HL-60/S4 (cell line): ENCODE data around the gene APOBEC3F.
"Not testable (repeated sequence)": the region's sequence is repeated elsewhere in the genome, so short reads cannot be mapped to it uniquely, and the experiment has no call there.

Experiments
- in situ Hi-C: fragments of 300-500 bp; cut with MboI; formaldehyde crosslinking; loops from 2 replicates; pipeline ENCODE4 v1.14.3; 2022; ENCODE audit warnings: low sequenced_read_pairs

APOBEC3F gene

DNA sequence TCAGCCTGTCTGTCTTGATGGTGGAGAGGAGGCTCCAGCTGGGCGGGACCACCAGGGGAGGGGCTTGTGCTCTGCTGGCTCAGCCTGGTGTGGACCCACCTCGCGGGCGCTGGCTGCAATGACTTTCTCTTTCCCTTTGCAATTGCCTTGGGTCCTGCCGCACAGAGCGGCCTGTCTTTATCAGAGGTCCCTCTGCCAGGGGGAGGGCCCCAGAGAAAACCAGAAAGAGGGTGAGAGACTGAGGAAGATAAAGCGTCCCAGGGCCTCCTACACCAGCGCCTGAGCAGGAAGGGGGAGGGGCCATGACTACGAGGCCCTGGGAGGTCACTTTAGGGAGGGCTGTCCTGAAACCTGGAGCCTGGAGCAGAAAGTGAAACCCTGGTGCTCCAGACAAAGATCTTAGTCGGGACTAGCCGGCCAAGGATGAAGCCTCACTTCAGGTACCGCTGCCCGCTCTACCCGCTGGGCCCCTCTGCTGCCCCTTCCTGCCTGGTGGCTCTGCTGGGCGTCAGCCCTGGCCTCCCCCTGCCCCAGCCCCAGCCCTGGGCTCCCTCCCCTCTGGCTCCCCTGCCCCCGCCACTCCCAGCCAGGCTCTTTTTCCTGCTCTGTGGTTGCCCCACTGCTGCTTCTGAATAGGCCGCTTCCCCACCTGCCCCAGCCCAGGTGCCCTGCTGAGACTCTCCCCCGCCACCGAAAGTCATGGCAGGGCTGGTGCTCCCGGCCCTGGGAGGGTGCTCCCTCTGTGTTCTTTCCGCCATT lies at the start of gene APOBEC3F:
APOBEC3F (plus strand) TSS at position 327 of the 759 bp plus-strand sequence; CDS start at position 424, 97 bp downstream.
- in situ Hi-C loops = not testable (repeated sequence)

DNA sequence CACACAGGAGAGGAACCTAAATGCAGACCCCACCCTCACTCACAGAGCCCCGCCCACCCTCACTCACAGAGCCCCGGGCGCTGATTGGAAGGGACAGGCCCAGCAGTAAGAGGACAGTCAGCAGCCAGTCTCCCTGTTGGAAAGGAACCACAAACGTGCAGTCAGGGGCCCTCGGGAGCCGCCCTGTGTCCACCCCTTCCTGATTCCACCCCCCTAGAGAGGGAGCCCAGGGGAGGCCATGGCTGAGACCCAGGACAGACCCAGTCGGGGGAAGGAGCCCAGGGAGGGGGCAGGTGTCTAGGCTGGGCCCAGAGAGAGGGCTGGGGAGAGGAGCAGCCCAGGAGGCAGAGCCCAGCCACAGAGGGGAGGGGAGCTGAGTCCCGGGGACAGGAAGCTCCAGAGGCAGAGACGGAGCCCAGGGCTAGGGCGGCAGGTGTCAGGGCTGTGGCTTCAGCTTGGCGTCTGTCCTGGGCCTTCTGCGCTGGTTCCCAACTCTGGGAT lies 47.7 kb upstream of the APOBEC3F start:
- in situ Hi-C loops = not testable (repeated sequence)

DNA sequence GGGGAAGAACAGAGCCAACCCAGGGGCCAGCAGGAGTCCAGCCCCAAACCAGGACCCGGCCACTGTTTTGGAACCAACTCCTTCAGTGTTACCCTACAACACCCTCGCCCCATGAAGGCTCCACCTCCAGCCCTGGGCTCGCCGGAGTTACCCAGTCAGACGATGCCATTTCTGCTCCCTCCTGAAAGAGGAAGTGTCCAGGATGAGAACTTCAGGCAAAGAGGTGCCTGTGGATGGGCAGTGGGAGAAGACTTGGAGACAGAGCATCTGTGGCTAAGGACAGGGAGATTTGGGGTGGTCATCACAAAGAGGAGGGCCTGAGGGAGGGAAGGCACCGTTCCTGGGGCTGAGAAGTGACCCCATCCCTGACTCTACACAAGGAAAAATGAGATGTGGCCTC lies 44.6 kb upstream of the APOBEC3F start:
- in situ Hi-C loops = no loop called here

DNA sequence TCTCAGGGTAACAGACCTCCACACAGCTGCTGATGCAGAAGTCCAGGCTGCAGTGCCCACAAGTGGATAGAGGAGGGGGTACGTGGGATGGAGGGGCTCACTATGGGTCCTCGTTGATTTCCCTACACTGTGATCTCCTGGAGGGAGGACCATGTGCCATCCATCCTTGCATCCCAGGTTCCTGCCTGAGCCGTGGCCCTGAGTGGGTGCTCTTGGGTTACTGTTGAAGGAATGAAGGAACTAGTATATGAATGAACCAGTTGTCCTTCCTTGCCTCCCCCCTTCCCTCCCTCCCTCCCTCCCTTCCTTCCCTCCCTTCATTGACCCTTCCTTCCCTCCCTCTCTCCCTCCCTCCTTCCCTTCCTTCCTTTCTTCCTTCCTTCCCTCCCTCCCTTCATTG lies 43.1 kb upstream of the APOBEC3F start:
- in situ Hi-C loops = no loop called here

DNA sequence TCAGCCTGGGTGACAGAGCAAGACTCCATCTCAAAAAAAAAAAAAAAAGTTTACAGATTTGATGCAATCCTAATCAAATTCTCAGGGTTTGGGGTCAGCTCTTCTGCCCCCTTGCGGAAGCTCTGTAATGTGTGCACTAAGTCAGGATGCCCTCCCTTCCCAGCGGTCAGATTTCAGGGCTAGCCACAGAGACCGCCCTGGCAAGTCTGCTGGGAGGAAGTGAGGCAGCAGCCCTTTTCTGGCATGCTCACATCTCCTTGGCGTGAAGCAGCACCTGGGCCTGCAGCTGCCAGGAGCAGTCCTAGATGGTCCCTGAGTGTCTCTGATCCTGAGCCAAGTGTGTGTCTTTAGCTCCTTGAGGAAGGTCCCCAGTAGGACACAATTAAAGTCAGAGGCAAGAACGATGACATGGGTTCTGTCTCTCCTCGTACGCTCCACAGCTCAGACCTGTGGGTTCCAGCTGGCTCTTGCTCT lies 37.5 kb upstream of the APOBEC3F start:
- in situ Hi-C loops = loop anchor here (10.0 to 25.0 kb wide), 2 partner anchors 138 to 309 kb away; partner anchors contain the start of gene RPL3

DNA sequence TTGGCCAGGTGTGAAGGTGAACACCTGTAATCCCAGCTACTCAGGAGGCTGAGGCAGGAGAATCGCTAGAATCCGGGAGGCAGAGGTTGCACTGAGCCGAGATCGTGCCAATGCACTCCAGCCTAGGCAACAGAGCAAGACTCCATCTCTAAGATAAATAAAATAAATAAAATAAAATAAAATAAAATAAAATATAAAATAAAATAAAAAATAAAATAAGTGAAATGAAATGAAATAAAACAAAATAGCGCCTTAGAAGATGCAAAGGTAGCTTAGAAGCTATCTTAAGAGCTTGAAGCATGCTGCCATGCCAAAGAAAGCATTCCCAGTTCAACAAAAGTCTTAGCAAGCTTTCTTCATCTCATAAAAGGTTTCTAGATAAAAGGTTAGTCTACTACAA lies 33.5 kb upstream of the APOBEC3F start:
- in situ Hi-C loops = loop anchor here (5.0 to 25.0 kb wide), 3 partner anchors 110 to 305 kb away; partner anchors contain the start of gene RPL3

DNA sequence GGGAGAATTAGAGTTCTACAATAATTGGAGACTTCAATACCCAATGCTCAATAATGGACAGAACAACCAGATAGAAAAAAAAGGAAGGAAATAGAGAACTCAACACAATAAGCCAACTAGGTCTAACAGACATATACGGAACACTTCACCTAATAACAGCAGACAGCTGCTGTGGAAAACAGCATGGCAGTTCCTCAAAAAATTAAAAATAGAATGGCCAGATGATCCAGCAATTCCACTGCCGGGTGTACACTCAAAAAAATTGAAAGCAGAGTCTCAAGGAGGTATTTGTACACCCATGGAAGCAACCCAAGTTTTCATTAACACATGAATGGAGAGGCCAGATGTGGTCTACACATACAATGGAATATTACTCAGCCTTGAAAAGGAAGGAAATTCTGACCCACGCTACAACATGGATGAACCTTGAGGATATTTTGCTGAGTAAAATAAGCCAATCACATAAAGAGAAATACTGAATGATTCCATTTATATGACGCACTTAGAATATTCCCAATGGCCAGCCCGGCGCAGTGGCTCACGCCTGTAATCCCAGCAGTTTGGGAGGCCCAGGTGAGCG lies 32.3 kb upstream of the APOBEC3F start:
- in situ Hi-C loops = loop anchor here (5.0 to 25.0 kb wide), 3 partner anchors 109 to 304 kb away; partner anchors contain the start of gene RPL3

DNA sequence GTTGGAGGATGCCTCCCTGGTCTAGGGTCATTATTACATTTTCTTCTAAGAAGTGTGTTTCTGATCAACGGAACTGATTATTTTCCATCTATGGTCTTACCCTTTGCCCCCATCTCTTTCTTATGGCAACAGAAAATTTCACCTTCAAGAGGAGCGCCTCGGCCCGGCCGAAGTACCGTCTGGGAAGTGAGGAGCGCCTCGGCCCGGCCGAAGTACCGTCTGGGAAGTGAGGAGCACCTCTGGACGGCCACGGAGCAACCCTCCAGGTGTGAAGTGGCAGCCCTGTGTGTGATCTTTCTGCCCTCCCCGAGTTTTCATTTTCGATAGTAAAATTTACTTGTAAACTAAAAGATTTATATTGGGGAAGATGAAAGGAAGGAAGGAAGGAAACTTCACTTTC lies 29.7 kb upstream of the APOBEC3F start:
- in situ Hi-C loops = loop anchor here (25.0 kb wide), 1 partner anchor 301 kb away; the partner anchor contains the start of gene RPL3

DNA sequence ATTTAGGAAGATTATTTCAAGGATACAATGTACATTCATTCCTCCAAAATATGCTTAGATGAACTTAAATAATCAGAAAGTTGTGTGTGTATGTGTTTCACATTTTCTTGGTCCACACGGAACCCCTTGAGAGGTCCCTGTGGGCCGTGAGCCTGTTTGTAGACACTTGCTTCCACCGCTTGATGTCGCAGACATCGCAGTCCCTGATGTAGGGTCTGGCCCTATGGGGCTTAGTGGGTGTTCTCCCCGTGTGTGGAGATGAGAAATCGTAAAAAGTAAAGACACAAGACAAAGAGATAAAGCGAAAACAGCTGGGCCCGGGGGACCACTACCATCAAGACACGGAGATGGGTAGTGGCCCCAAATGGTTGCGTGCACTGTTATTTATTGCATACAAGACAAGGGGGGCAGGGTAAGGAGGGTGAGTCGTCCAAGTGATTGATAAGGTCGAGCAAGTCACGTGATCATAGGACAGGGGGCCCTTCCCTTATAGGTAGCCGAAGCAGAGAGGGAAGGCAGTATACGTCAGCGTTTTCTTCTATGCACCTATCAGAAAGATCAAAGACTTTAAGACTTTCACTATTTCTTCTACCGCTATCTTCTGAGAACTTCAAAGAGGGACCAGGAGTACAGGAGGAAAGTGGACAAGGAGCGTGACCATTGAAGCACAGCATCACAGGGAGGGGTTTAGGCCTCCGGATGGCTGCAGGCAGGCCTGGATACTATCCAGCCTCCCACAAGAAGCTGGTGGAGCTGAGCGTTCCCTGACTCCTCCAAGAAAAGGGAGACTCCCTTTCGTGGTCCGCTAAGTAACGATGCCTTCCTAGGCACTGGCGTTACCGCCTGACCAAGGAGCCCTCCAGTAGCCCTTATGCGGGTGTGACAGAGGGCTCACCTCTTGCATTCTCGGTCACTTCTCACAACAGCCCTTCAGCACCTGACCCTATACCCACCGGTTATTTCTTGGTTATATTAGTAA lies 27.8 kb upstream of the APOBEC3F start:
- in situ Hi-C loops = loop anchor here (25.0 kb wide), 1 partner anchor 299 kb away; the partner anchor contains the start of gene RPL3

DNA sequence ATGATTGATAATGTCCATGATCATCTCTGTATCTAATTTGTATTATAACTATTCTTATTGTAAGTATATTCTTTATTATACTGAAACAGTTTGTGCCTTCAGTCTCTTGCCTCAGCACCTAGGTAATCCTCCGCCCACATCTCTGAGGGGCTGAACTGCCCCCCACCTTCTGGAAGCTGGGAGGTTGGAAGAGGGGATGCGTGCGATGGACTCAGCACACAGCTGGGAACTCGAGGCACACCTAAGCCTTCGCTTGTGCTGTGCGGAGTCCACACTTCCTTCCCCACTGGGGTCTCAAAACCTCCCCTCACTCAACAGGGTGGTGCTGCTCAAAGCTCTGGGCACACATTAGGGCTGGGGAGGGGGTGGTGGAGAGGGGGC lies 27.1 kb upstream of the APOBEC3F start:
- in situ Hi-C loops = loop anchor here (25.0 kb wide), 1 partner anchor 299 kb away; the partner anchor contains the start of gene RPL3

DNA sequence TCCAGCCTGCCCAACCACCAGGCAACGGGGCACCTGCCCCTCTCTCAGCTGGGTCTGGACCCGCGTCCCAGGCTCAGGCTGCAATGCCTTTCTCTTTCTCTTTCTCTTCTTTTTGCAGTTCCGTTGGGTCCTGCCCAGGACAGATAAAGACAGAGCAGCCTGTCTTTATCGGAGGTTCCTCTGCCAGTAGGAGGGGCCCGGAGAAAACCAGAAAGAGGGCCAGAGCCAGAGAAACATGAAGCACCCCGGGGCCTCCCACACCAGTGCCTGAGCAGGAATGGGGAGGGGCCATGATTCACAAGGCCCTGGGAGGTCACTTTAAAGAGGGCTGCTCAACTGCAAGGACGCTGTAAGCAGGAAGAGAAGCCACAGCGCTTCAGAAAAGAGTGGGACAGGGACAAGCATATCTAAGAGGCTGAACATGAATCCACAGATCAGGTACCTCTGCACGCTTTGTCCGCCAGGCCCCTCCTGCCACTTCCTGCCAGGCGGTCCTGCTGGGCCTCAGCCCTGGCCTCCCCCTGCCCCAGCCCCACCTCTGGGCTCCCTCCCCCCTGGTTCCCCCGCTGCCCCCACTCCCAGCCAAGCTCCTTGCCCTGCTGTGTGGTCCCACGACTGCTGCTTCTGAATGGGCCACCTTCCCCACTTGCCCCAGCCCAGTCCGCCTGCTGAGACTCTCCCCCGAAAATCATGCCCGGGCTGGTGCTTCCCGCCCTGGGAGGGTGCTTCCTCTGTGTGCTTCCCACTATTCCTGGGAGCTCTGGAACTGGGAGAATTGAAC lies 26.5 kb upstream of the APOBEC3F start, which contains the start of gene APOBEC3C:
APOBEC3C (plus strand) TSS at position 316 of the 781 bp plus-strand sequence; CDS start at position 422, 106 bp downstream.
- in situ Hi-C loops = loop anchor here (25.0 kb wide), 1 partner anchor 298 kb away; the partner anchor contains the start of gene RPL3

DNA sequence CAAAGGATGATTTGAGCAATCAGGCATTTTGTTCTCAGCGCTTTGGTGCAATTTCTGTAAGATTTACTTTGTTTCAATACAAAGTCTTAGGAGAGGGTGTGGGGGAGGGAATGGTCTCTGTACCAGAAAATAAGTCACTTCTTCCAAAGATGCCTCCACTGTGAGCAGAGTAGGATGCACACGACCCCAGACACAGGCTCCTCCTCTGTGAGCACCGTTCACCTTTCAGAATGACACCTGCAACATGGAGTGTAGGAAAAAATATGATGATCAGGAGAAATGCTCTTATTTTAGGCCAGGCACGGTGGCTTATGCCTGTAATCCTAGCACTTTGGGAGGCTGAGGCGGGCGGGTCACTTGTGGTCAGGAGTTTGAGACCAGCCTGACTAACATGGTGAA lies 25.9 kb upstream of the APOBEC3F start:
- in situ Hi-C loops = loop anchor here (25.0 kb wide), 1 partner anchor 298 kb away; the partner anchor contains the start of gene RPL3

DNA sequence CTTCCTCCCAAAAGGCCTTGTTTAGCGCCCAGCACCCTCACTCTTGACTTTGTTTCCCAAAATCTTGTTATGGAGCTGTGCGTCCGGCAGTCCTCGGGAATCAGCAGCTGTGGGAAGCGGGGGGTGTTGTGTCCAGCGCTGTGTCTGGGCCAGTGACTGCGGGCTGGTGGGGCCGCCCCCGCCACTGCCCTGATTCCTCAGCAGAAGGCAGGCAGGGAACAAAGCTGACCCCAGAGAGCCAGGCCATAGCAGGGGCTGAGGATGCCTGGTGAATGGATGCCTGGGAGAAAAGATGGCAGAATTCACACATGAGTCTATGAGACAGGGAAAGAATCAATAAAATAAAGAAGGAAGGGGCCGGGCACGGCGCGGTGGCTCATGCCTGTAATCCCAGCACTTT lies 24.1 kb upstream of the APOBEC3F start:
- in situ Hi-C loops = loop anchor here (25.0 kb wide), 1 partner anchor 296 kb away; the partner anchor contains the start of gene RPL3

DNA sequence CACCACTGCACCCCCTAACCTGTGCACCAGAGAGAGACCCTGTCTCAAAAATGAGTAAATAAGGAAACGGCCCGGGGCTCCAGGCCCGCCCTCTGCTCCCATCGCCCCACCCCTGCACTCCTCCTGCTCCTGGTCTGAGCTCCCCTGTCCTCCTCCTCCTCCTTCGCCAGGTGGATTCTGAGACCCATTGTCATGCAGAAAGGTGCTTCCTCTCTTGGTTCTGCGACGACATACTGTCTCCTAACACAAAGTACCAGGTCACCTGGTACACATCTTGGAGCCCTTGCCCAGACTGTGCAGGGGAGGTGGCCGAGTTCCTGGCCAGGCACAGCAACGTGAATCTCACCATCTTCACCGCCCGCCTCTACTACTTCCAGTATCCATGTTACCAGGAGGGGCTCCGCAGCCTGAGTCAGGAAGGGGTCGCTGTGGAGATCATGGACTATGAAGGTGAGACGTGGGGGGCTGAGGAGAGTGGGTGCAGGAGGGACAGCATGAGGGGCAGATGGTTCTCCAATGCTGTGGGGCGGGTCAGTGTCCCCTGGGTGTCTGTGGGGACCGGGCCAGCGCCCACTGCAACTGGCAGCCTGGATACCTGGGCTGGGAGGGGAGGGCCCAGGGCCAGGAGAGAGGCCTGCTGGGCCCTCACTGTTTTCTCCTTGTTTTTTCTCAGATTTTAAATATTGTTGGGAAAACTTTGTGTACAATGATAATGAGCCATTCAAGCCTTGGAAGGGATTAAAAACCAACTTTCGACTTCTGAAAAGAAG lies 22.9 kb upstream of the APOBEC3F start:
- in situ Hi-C loops = loop anchor here (25.0 kb wide), 1 partner anchor 295 kb away; the partner anchor contains the start of gene RPL3

DNA sequence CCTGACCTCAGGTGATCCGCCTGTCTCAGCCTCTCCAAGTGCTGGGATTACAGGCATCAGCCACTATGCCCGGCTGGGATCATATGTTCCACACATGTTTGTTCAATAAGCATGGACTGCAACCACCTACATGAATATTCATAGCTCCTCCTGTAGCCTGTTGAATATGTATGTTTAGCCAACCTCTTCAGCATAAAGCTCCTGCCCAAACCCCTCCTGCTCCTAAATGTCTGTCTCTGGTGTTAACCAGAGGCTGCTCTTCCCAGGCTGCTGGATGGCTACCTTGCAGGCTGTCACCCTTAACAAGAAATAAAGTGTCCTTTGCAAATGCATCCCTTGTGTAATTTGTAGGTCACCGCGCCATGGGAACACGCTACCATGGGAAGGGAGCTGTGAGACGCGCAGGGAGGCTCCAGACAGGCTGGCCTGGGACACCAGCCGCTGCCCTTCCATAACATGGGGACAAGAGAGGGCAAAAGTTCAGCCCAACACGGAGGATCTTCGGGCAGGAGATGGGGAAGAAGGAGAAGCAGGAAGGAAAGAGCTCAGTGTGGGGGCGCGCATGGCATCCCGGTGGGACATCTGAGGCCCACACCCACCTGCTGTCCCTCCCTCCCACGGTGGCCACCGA lies 20.5 kb upstream of the APOBEC3F start:
- in situ Hi-C loops = loop anchor here (25.0 kb wide), 1 partner anchor 292 kb away; the partner anchor contains the start of gene RPL3

DNA sequence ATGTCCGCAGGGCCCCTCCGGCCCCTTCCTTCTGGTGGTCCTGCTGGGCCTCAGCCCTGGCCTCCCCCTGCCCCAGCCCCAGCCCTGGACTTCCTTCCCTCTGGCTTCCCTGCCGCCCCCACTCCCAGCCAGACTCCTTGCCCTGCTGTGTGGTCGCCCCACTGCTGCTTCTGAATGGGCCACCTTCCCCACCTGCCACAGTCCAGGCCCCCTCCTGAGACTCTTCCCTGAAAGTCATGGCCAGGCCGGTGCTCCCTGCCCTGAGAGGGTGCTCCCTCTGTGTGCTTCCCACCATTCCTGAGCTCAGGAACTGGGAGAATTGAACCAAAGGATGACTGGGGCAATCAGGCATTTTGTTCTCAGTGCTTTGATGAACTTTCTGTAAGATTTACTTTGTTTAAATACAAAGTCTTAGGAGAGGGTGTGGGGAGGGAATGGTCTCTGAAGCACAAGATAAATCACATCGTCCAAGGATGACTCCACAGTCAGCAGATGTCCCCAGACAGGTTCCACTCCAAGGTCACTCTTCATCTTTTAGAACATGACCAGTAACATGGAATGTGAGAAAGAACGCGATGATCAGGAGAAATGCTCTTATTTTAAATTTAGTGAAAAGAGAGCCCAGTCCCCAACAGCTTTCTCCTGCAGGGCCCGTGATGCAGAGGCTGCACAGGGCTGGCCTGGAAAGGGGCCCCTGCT lies 19.0 kb upstream of the APOBEC3F start:
- in situ Hi-C loops = loop anchor here (25.0 kb wide), 1 partner anchor 291 kb away; the partner anchor contains the start of gene RPL3
